ENCODE data around the gene RPL22L1.

GRCh38 chr3:170889630-170890029 is 19.6 kb upstream of the RPL22L1 start:
- TF ChIP-seq CTCF (IDR thresholded peaks at IDR 0.05) (no peak), POLR2A (IDR thresholded peaks at IDR 0.05) (no peak), EP300 (IDR thresholded peaks at IDR 0.05) (no peak), POLR2AphosphoS5 (IDR thresholded peaks at IDR 0.05) (no peak)
